VCaP (cell line): Measurements from ENCODE around the gene GPR146.

ENCODE experiments used
- H3K27ac ChIP-seq: fragments of 450-650 bp; 2 replicates; pipeline ENCODE4 v1.5.1; 2017
- CTCF ChIP-seq: fragments of 450-650 bp; conservative IDR thresholded peaks from 2 replicates; pipeline ENCODE4 v1.5.1; 2017; ENCODE audit warnings: mild to moderate bottlenecking, moderate library complexity

Gene GPR146

GRCh38 chr7:1105189-1105588, 60.8 kb downstream of the GPR146 start:
- no peak overlapping the region for H3K27ac ChIP-seq
- TF ChIP-seq CTCF, result no peak

- no peak overlapping the region for H3K27ac ChIP-seq
- TF ChIP-seq CTCF, result no peak
Measured at GRCh38 chr7:1106063-1106792, 61.9 kb downstream of the GPR146 start.

GRCh38 chr7:1106793-1107421, 62.6 kb downstream of the GPR146 start:
- no peak overlapping the region for H3K27ac ChIP-seq
- no peak for TF ChIP-seq CTCF

GRCh38 chr7:1108264-1108920, 64.0 kb downstream of the GPR146 start:
- no peak for TF ChIP-seq CTCF
- no peak overlapping the region for H3K27ac ChIP-seq
